Lower leg skin (tissue), 4 donors: Measurements from ENCODE around the gene TTN. TPM values are rescaled to one million over a fixed set of nuclear protein-coding genes. Genes with fewer than 3 reads are reported as not detected.

Source experiments
- DNase-seq, 2 donors: peaks; one replicate each; pipeline ENCODE4 v3.0.0-alpha.2; 2019; ENCODE audit warnings: low spot score in 2 of 2
- H3K4me3 ChIP-seq: fragments of 200-600 bp; sonication (generic); 2 replicates; pipeline ENCODE4 v1.5.1; 2017; ENCODE audit warnings: mild to moderate bottlenecking, low read depth; ENCODE audit not compliant: poor library complexity, severe bottlenecking
- POLR2A ChIP-seq, 2 donors: fragments of 450-650 bp; IDR thresholded peaks; one replicate each; pipeline ENCODE4 v1.6.1; 2016 to 2017; ENCODE audit warnings: antibody characterized with exemption in 2 of 2, mild to moderate bottlenecking in 1 of 2, moderate library complexity in 1 of 2
- WGBS, 2 donors: methylation state at CpG; one replicate each; pipeline ENCODE4 v1.1.5; 2018; 5-methylcytosine and 5-hydroxymethylcytosine counted together
- intact Hi-C: fragments of 100-400 bp; cut with DNase I; formaldehyde crosslinking; loops from one replicate; pipeline ENCODE4 v1.15.0; 2023; ENCODE audit warnings: low total_unique reads
- total RNA-seq, 4 donors: library from RNA; depleted of rRNA; stranded (reverse); fragments of >200 nt; gene quantifications; one replicate each; pipeline ENCODE4 v1.1.0, GENCODE V29; 2016
- TF ChIP-seq, protein P1 (sequence below), 3 donors: fragments of 450-650 bp; IDR thresholded peaks; one replicate each; pipeline ENCODE4 v1.5.1; 2016; ENCODE audit warnings: antibody characterized with exemption in 3 of 3, mild to moderate bottlenecking in 3 of 3, moderate library complexity in 2 of 3

The TTN gene
- total RNA-seq = 1 to 10 TPM in 1 of 4 donors, under 1 TPM in 3; 0.25 to 2.4 (median 0.74) TPM

DNA sequence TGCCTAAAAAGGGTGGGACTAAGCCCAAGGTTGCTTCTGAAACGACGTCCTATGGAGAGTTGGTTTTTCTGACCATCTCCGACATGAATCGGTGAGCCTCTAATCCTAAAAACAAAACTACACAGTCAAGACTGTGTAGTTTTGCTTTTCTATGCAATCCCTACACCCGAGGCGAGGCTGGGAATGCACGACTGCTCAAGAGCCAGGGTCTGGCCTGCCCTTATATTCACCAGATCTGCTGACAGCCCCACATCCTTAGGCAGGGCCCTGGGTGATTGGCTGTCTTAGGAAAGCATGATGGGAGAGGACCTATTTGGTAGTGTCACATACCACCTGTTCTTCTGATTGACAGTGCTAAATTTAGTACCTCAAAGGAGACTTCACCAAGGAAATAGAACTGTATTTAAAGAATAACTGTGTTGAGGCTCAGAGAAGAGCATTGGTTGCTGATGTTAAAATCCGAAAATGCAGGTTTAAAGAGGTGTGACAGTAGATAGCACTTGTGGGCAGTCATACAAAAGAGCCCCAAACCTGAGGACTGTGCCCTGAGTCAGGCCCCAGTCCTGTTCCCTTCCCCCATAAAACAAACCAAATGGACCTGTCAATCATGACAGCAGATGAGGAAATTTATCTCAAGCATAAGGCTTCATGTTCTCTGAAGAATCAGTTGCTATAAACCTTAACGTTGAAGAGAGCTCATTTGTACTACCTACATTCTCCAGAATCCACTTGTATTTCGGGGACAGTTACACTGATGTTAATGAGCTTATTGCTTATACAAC lies at the start of gene TTN:
Gene TTN (minus strand): TSS at position 197 of the 782 bp plus-strand sequence. CDS start 2,781 bp downstream, outside the sequence.
- H3K4me3 ChIP-seq = no peak within 1 kb of the TSS
- no peak for DNase-seq
- TF ChIP-seq POLR2A (IDR thresholded peaks at IDR 0.05) = no peak
- intact Hi-C loops = no loop called here
- WGBS, 2 donors = 82 to 86% methylated on average over 10 of the region's 10 CpGs

DNA sequence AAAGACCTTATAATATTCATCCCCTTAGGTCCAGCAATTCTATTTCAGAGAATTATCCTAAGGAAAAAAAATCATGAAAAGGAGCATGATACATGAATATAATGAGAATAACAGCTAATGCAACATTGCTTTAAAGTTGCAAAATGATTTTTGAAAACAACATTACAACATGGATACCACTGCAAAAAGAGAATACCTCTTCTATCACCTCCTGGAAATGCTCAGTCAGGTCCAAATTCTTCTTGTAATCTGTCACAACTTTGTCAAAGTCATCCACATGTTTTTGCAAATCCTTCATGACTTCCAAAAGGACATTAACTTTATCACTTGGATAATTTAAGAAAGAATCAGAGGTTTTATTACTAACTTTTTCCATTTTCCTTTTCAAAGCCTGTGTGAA lies 47.9 kb upstream of the TTN start:
- TF ChIP-seq, protein P1, sequence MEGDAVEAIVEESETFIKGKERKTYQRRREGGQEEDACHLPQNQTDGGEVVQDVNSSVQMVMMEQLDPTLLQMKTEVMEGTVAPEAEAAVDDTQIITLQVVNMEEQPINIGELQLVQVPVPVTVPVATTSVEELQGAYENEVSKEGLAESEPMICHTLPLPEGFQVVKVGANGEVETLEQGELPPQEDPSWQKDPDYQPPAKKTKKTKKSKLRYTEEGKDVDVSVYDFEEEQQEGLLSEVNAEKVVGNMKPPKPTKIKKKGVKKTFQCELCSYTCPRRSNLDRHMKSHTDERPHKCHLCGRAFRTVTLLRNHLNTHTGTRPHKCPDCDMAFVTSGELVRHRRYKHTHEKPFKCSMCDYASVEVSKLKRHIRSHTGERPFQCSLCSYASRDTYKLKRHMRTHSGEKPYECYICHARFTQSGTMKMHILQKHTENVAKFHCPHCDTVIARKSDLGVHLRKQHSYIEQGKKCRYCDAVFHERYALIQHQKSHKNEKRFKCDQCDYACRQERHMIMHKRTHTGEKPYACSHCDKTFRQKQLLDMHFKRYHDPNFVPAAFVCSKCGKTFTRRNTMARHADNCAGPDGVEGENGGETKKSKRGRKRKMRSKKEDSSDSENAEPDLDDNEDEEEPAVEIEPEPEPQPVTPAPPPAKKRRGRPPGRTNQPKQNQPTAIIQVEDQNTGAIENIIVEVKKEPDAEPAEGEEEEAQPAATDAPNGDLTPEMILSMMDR (IDR thresholded peaks at IDR 0.05) = no peak
- TF ChIP-seq POLR2A (IDR thresholded peaks at IDR 0.05) = no peak
- H3K4me3 ChIP-seq = no peak overlapping the region
- intact Hi-C loops = no loop called here
- DNase-seq = no peak

DNA sequence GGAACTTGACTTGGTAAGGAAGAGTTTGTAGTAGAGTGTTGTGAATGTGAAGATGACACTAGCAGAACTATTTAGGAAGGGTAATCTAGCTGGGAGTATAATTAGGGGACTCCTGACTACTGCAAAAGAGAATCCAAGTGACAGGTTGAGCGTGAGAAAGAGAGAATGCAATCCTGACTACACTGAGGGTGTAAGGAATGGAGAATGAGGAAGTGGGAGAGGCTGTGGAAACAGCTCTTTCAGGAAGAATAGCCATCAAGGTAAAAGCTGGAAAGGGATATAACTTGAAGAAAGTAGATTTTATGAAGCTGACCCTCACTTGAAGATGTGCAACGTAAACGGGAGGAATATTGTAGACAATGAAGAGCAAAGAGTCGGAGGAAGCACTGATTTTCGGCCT lies 41.1 kb upstream of the TTN start:
- intact Hi-C loops = no loop called here
- WGBS, 2 donors = 92 to 98% methylated on average over 5 of the region's 5 CpGs

DNA sequence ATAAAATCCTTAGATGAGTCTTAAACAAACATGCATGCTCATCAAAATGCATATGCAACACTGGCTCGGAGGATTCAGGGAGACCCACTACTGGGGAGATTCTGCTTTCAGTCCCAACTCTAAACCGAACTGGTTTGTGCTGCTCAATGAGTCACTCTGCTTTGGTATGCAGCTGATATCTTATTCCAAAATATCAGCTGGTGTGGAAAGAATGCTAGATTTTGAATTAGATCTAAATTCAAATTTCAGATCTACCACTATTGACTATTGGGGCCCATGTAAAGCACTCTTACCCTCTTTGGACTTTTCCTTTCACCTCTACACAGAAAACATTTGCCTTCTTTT lies 39.2 kb upstream of the TTN start:
- H3K4me3 ChIP-seq = no peak overlapping the region
- no peak for DNase-seq
- no peak for TF ChIP-seq POLR2A (IDR thresholded peaks at IDR 0.05)
- TF ChIP-seq, protein P1 (IDR thresholded peaks at IDR 0.05) = no peak
- 44 to 63% methylated on average over 2 of the region's 2 CpGs for WGBS, 2 donors
- intact Hi-C loops = no loop called here

More for the DNA sequence above, 41.1 kb upstream of the TTN start:
- H3K4me3 ChIP-seq = no peak overlapping the region
- no peak for DNase-seq
- TF ChIP-seq, protein P1 (IDR thresholded peaks at IDR 0.05) = no peak
- TF ChIP-seq POLR2A (IDR thresholded peaks at IDR 0.05) = no peak

DNA sequence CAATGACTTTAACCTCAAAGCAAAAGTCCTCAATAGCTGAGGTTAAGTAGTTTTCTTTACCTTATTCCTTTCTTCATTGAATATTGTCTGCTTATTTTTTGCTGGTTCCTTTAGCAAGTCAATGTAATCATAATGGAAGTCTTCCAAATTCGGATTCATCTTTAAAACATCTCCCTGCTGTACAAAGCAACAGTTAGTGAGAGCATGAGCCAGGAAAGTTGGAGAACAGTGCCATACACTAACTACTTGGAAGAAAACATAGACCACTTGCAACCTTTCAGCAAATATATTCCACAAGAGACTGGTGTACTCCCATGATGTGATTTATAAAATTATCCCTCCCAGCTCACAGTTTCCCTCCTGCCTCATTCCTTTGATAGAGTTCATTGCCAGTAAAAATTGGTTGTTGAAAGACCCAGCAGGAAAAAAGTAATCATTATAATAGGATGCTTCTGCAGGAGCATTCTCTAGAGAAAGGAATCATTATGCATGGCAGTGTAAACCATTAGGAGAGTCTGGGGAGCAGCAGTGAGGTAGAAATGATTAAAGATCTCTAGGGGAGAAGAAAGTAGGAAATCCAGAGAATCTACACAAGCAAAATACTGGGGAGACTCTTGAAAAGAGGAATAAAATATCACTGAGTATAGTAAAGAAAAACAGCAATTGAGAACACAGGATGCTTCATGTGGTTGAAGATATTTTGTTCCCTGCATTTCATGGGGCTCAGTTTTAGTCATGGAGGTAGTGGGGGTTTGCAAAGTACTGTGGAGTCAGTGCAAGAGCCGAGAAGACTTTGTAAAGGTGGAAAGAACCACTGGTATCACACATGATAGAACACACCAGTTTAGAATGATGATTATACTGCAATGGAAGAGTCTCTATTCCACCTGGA lies 38.6 kb upstream of the TTN start:
- H3K4me3 ChIP-seq = no peak overlapping the region
- WGBS, 2 donors = 63 to 64% methylated on average over 2 of the region's 2 CpGs
- no peak for TF ChIP-seq POLR2A (IDR thresholded peaks at IDR 0.05)
- TF ChIP-seq, protein P1 (IDR thresholded peaks at IDR 0.05) = no peak
- DNase-seq = no peak
- intact Hi-C loops = no loop called here

DNA sequence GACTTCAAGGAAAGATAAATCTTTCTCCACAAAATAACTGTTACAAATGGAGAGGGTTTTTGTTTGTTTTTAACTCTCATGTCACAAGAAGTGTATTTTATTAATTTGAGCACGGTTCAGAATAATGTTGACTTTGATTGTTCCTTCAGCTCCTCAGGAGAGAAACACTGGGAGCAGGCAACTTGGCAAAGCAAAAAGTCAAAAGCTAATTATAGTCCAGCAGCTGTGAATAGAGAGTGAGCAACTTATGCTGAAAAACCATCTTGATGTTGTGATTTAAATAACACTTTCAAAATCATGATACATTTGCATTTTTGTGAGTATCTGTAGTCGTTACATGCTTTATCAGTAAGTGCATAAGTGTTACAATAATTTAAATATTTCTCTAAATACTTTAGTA lies 37.5 kb upstream of the TTN start:
- DNase-seq = no peak
- WGBS, 2 donors = 72 to 74% methylated on average over 2 of the region's 2 CpGs
- TF ChIP-seq, protein P1 (IDR thresholded peaks at IDR 0.05) = no peak
- H3K4me3 ChIP-seq = no peak overlapping the region
- intact Hi-C loops = no loop called here
